T-helper 2 cell treated with Interferon-gamma antibody and Interleukin-4, amounts not matched to agents 5 μg/mL and 100 μg/mL, for 36 hours (primary cell): ENCODE results near the gene NTNG2.
"Not testable (repeated sequence)": the region's sequence is repeated elsewhere in the genome, so short reads cannot be mapped to it uniquely, and the experiment has no call there.

Experiments
- DNase-seq: peaks from one replicate; pipeline ENCODE4 v3.0.0; 2021; ENCODE audit warnings: low spot score
- H3K27ac Mint-ChIP-seq: one replicate; pipeline ENCODE4 v1.8.0; 2021; ENCODE audit warnings: mild to moderate bottlenecking, mixed read lengths
- H3K27me3 Mint-ChIP-seq: one replicate; pipeline ENCODE4 v1.8.0; 2021; ENCODE audit warnings: low read depth, mixed read lengths
- H3K36me3 Mint-ChIP-seq: one replicate; pipeline ENCODE4 v1.8.0; 2021; ENCODE audit warnings: low read depth, mixed read lengths
- H3K4me1 Mint-ChIP-seq: one replicate; pipeline ENCODE4 v1.8.0; 2021; ENCODE audit warnings: low read depth, mixed read lengths
- H3K4me3 Mint-ChIP-seq: one replicate; pipeline ENCODE4 v1.8.0; 2022; ENCODE audit warnings: mild to moderate bottlenecking, moderate library complexity, mixed read lengths
- H3K9me3 Mint-ChIP-seq: one replicate; pipeline ENCODE4 v1.8.0; 2021; ENCODE audit warnings: mixed read lengths

Gene NTNG2

GRCh38 chr9:132161743-132162184, at the start of gene NTNG2:
TSS of gene NTNG2 (plus strand) at chr9:132162058. CDS start at chr9:132166832, 4,774 bp downstream.
- peak within 1 kb of the TSS; percentile 89 for H3K27ac Mint-ChIP-seq

GRCh38 chr9:132114102-132114707, 47.7 kb upstream of the NTNG2 start:
- Mint-ChIP-seq H3K27ac (no peak overlapping the region), H3K36me3 (no peaks in the 10 kb centered on the region), H3K4me3 (no peak overlapping the region), H3K9me3 (no peaks in the 10 kb centered on the region), H3K27me3 (peaks cover 6% of the 10 kb centered on the region), H3K4me1 (no peaks in the 10 kb centered on the region)
- peak; percentile 48 for DNase-seq

More at GRCh38 chr9:132161743-132162184, at the start of gene NTNG2:
- Mint-ChIP-seq H3K4me3 (peak within 1 kb of the TSS; percentile 90), H3K9me3 (no peaks in the 10 kb centered on the region), H3K27me3 (peaks cover 61% of the 10 kb centered on the region), H3K4me1 (peaks cover 16% of the 10 kb centered on the region), H3K36me3 (peaks cover 2% of the 10 kb centered on the region)
- DNase-seq: no peak

GRCh38 chr9:132116583-132116982, 45.3 kb upstream of the NTNG2 start:
- Mint-ChIP-seq H3K27me3 (peaks cover 11% of the 10 kb centered on the region), H3K9me3 (no peaks in the 10 kb centered on the region)

GRCh38 chr9:132117694-132118093, 44.2 kb upstream of the NTNG2 start:
- Mint-ChIP-seq H3K36me3 (no peaks in the 10 kb centered on the region), H3K4me1 (no peaks in the 10 kb centered on the region), H3K27me3 (peaks cover 15% of the 10 kb centered on the region), H3K27ac (no peak overlapping the region), H3K9me3 (no peaks in the 10 kb centered on the region), H3K4me3 (no peak overlapping the region)
- DNase-seq: no peak

More at GRCh38 chr9:132116583-132116982, 45.3 kb upstream of the NTNG2 start:
- no peak overlapping the region for H3K4me3 Mint-ChIP-seq
- no peaks in the 10 kb centered on the region for H3K4me1 Mint-ChIP-seq
- H3K36me3 Mint-ChIP-seq: no peaks in the 10 kb centered on the region
- DNase-seq: no peak
- H3K27ac Mint-ChIP-seq: no peak overlapping the region

GRCh38 chr9:132121021-132121420, 40.8 kb upstream of the NTNG2 start:
- Mint-ChIP-seq H3K27ac (no peak overlapping the region), H3K4me1 (peaks cover 2% of the 10 kb centered on the region), H3K4me3 (no peak overlapping the region), H3K9me3 (no peaks in the 10 kb centered on the region), H3K36me3 (no peaks in the 10 kb centered on the region), H3K27me3 (peaks cover 41% of the 10 kb centered on the region)
- no peak for DNase-seq

GRCh38 chr9:132124800-132125199, 37.1 kb upstream of the NTNG2 start:
- peaks cover 8% of the 10 kb centered on the region for H3K4me1 Mint-ChIP-seq
- no peak overlapping the region for H3K27ac Mint-ChIP-seq
- peaks cover 53% of the 10 kb centered on the region for H3K27me3 Mint-ChIP-seq
- DNase-seq: no peak
- H3K9me3 Mint-ChIP-seq: no peaks in the 10 kb centered on the region
- H3K36me3 Mint-ChIP-seq: no peaks in the 10 kb centered on the region
- no peak overlapping the region for H3K4me3 Mint-ChIP-seq

- Mint-ChIP-seq H3K27ac (no peak overlapping the region), H3K9me3 (no peaks in the 10 kb centered on the region), H3K4me1 (peaks cover 8% of the 10 kb centered on the region), H3K36me3 (no peaks in the 10 kb centered on the region), H3K4me3 (no peak overlapping the region), H3K27me3 (peaks cover 51% of the 10 kb centered on the region)
- no peak for DNase-seq
These were observed 36.5 kb upstream of the NTNG2 start for GRCh38 chr9:132125361-132125760.

- Mint-ChIP-seq H3K27me3 (peaks cover 47% of the 10 kb centered on the region), H3K36me3 (no peaks in the 10 kb centered on the region), H3K27ac (peak overlapping the region; percentile 34), H3K9me3 (no peaks in the 10 kb centered on the region), H3K4me3 (peak overlapping the region; percentile 60), H3K4me1 (peaks cover 8% of the 10 kb centered on the region)
- DNase-seq: no peak
These were observed 35.7 kb upstream of the NTNG2 start for GRCh38 chr9:132125944-132126679.

- Mint-ChIP-seq H3K9me3 (no peaks in the 10 kb centered on the region), H3K4me3 (peak overlapping the region; percentile 60), H3K4me1 (peaks cover 8% of the 10 kb centered on the region), H3K27me3 (peaks cover 50% of the 10 kb centered on the region), H3K36me3 (no peaks in the 10 kb centered on the region), H3K27ac (no peak overlapping the region)
- DNase-seq: no peak
These were observed 35.1 kb upstream of the NTNG2 start for GRCh38 chr9:132126680-132127236.

- Mint-ChIP-seq H3K9me3 (no peaks in the 10 kb centered on the region), H3K27me3 (peaks cover 50% of the 10 kb centered on the region), H3K27ac (no peak overlapping the region), H3K4me3 (no peak overlapping the region), H3K4me1 (peaks cover 8% of the 10 kb centered on the region), H3K36me3 (no peaks in the 10 kb centered on the region)
- no peak for DNase-seq
These were observed 33.8 kb upstream of the NTNG2 start for GRCh38 chr9:132127888-132128534.

- Mint-ChIP-seq H3K36me3 (no peaks in the 10 kb centered on the region), H3K4me3 (no peak overlapping the region), H3K27me3 (peaks cover 39% of the 10 kb centered on the region), H3K27ac (no peak overlapping the region), H3K4me1 (peaks cover 8% of the 10 kb centered on the region), H3K9me3 (no peaks in the 10 kb centered on the region)
- no peak for DNase-seq
These were observed 32.3 kb upstream of the NTNG2 start for GRCh38 chr9:132129535-132129934.

- DNase-seq, H3K36me3 Mint-ChIP-seq, H3K27ac Mint-ChIP-seq, H3K4me3 Mint-ChIP-seq, H3K9me3 Mint-ChIP-seq, H3K4me1 Mint-ChIP-seq: not testable (repeated sequence)
- H3K27me3 Mint-ChIP-seq: peaks cover 24% of the 10 kb centered on the region
These were observed 27.8 kb upstream of the NTNG2 start for GRCh38 chr9:132134085-132134484.

GRCh38 chr9:132135456-132135855, 26.4 kb upstream of the NTNG2 start:
- Mint-ChIP-seq H3K4me3 (no peak overlapping the region), H3K9me3 (no peaks in the 10 kb centered on the region), H3K27me3 (peaks cover 33% of the 10 kb centered on the region), H3K27ac (no peak overlapping the region), H3K36me3 (no peaks in the 10 kb centered on the region), H3K4me1 (no peaks in the 10 kb centered on the region)
- no peak for DNase-seq
